Activated CD4-positive, alpha-beta T cell treated with anti-CD3 and anti-CD28 coated beads, Interleukin-2, amount 10 ng/mL, durations not matched to agents 24 days and 14 days (primary cell): ENCODE data around the gene MTA1. TPM values are rescaled to one million over a fixed set of nuclear protein-coding genes. Genes with fewer than 3 reads are reported as not detected.
A peak's percentile ranks its signal among the peaks of the same experiment; 100 is the strongest.

Experiments used
- DNase-seq: peaks from one replicate; pipeline ENCODE4 v3.0.0; 2022
- H3K27ac Mint-ChIP-seq: one replicate; pipeline ENCODE4 v1.8.0; 2022; ENCODE audit warnings: mild to moderate bottlenecking, mixed read lengths
- H3K27me3 Mint-ChIP-seq: one replicate; pipeline ENCODE4 v1.8.0; 2022; ENCODE audit warnings: mixed read lengths
- H3K36me3 Mint-ChIP-seq: one replicate; pipeline ENCODE4 v1.8.0; 2022; ENCODE audit warnings: low read depth, mild to moderate bottlenecking, mixed read lengths
- H3K4me1 Mint-ChIP-seq: one replicate; pipeline ENCODE4 v1.8.0; 2021; ENCODE audit warnings: mixed read lengths
- H3K4me3 Mint-ChIP-seq: one replicate; pipeline ENCODE4 v1.8.0; 2022; ENCODE audit warnings: mild to moderate bottlenecking, moderate library complexity, mixed read lengths
- H3K9me3 Mint-ChIP-seq: one replicate; pipeline ENCODE4 v1.8.0; 2021; ENCODE audit warnings: mixed read lengths
- intact Hi-C: fragments of 100-400 bp; cut with micrococcal nuclease; formaldehyde crosslinking; loops from one replicate; pipeline ENCODE4 v1.15.1; 2023
- total RNA-seq: library from RNA; stranded (reverse); gene quantifications from 2 replicates; pipeline ENCODE4 v1.2.3, GENCODE V29; 2022

MTA1 gene
- total RNA-seq, 1 donor from 2014 or later, result 187 TPM

- Mint-ChIP-seq H3K4me3 (no peak overlapping the region), H3K27ac (no peak overlapping the region), H3K9me3 (no peaks in the 10 kb centered on the region), H3K36me3 (peaks cover 3% of the 10 kb centered on the region), H3K27me3 (no peaks in the 10 kb centered on the region), H3K4me1 (no peaks in the 10 kb centered on the region)
- DNase-seq, result no peak
- intact Hi-C loops, result loop anchor here (10.0 kb wide), 1 partner anchor 55 kb away; the partner anchor contains the start of gene TMEM121
These were observed 50.1 kb downstream of the MTA1 start for GRCh38 chr14:105469456-105470349.

GRCh38 chr14:105470350-105471296, 51.0 kb downstream of the MTA1 start:
- Mint-ChIP-seq H3K4me1 (no peaks in the 10 kb centered on the region), H3K27me3 (no peaks in the 10 kb centered on the region), H3K4me3 (no peak overlapping the region), H3K36me3 (peaks cover 2% of the 10 kb centered on the region), H3K9me3 (no peaks in the 10 kb centered on the region), H3K27ac (no peak overlapping the region)
- intact Hi-C loops, result loop anchor here (10.0 kb wide), 1 partner anchor 54 kb away; the partner anchor contains the start of gene TMEM121
- DNase-seq, result no peak

- intact Hi-C loops, result loop anchor here (10.0 kb wide), 1 partner anchor 53 kb away; the partner anchor contains the start of gene TMEM121
- H3K36me3 Mint-ChIP-seq, result peaks cover 2% of the 10 kb centered on the region
These were observed 51.7 kb downstream of the MTA1 start for GRCh38 chr14:105471297-105471821.

GRCh38 chr14:105471823-105472485, 52.3 kb downstream of the MTA1 start:
- intact Hi-C loops, result loop anchor here (10.0 kb wide), 1 partner anchor 53 kb away; the partner anchor contains the start of gene TMEM121
- Mint-ChIP-seq H3K4me1 (no peaks in the 10 kb centered on the region), H3K27ac (no peak overlapping the region), H3K27me3 (peaks cover 4% of the 10 kb centered on the region), H3K36me3 (peaks cover 2% of the 10 kb centered on the region), H3K4me3 (no peak overlapping the region), H3K9me3 (no peaks in the 10 kb centered on the region)
- no peak for DNase-seq

More at GRCh38 chr14:105471297-105471821, 51.7 kb downstream of the MTA1 start:
- no peaks in the 10 kb centered on the region for H3K9me3 Mint-ChIP-seq
- no peak overlapping the region for H3K27ac Mint-ChIP-seq
- no peak for DNase-seq
- H3K4me3 Mint-ChIP-seq, result no peak overlapping the region
- no peaks in the 10 kb centered on the region for H3K27me3 Mint-ChIP-seq
- H3K4me1 Mint-ChIP-seq, result no peaks in the 10 kb centered on the region

- no peak overlapping the region for H3K4me3 Mint-ChIP-seq
- no peak overlapping the region for H3K27ac Mint-ChIP-seq
- peaks cover 3% of the 10 kb centered on the region for H3K36me3 Mint-ChIP-seq
- intact Hi-C loops, result loop anchor here (10.0 kb wide), 1 partner anchor 52 kb away; the partner anchor contains the start of gene TMEM121
- H3K27me3 Mint-ChIP-seq, result peaks cover 10% of the 10 kb centered on the region
- no peak for DNase-seq
- H3K9me3 Mint-ChIP-seq, result peaks cover 4% of the 10 kb centered on the region
- peaks cover 5% of the 10 kb centered on the region for H3K4me1 Mint-ChIP-seq
These were observed 52.9 kb downstream of the MTA1 start for GRCh38 chr14:105472486-105472991.

GRCh38 chr14:105473033-105473676, 53.5 kb downstream of the MTA1 start:
- Mint-ChIP-seq H3K4me3 (peak overlapping the region; percentile 72), H3K27me3 (peaks cover 11% of the 10 kb centered on the region), H3K9me3 (peaks cover 4% of the 10 kb centered on the region), H3K4me1 (peaks cover 5% of the 10 kb centered on the region), H3K36me3 (peaks cover 3% of the 10 kb centered on the region), H3K27ac (no peak overlapping the region)
- intact Hi-C loops, result loop anchor here (10.0 kb wide), 1 partner anchor 52 kb away; the partner anchor contains the start of gene TMEM121
- no peak for DNase-seq

GRCh38 chr14:105473677-105474482, 54.3 kb downstream of the MTA1 start:
- Mint-ChIP-seq H3K27me3 (peaks cover 11% of the 10 kb centered on the region), H3K9me3 (peaks cover 4% of the 10 kb centered on the region), H3K36me3 (peaks cover 3% of the 10 kb centered on the region), H3K27ac (no peak overlapping the region), H3K4me3 (peak overlapping the region; percentile 72), H3K4me1 (peaks cover 5% of the 10 kb centered on the region)
- DNase-seq, result peak; percentile 89
- intact Hi-C loops, result loop anchor here (2.0 to 10.0 kb wide), 2 partner anchors 17 to 51 kb away; partner anchors contain the start of genes TEDC1 and TMEM121

- H3K27ac Mint-ChIP-seq, result no peak within 1 kb of the TSS
- peaks cover 12% of the 10 kb centered on the region for H3K27me3 Mint-ChIP-seq
- peak; percentile 89 for DNase-seq
- peak within 1 kb of the TSS; percentile 72 for H3K4me3 Mint-ChIP-seq
- peaks cover 5% of the 10 kb centered on the region for H3K4me1 Mint-ChIP-seq
- intact Hi-C loops, result loop anchor here (2.0 to 10.0 kb wide), 2 partner anchors 16 to 50 kb away; partner anchors contain the start of genes TEDC1 and TMEM121
- peaks cover 4% of the 10 kb centered on the region for H3K36me3 Mint-ChIP-seq
- peaks cover 4% of the 10 kb centered on the region for H3K9me3 Mint-ChIP-seq
These were observed 55.0 kb downstream of the MTA1 start, which contains the start of gene CRIP2 for GRCh38 chr14:105474483-105475268. Gene CRIP2 (plus strand): TSS chr14:105474821. CDS start chr14:105474863, 42 bp downstream.

GRCh38 chr14:105475269-105476096, 55.9 kb downstream of the MTA1 start:
- H3K27me3 Mint-ChIP-seq, result peaks cover 16% of the 10 kb centered on the region
- H3K4me1 Mint-ChIP-seq, result peaks cover 8% of the 10 kb centered on the region
- no peak overlapping the region for H3K27ac Mint-ChIP-seq
- H3K36me3 Mint-ChIP-seq, result peaks cover 5% of the 10 kb centered on the region
- H3K9me3 Mint-ChIP-seq, result peaks cover 4% of the 10 kb centered on the region
- intact Hi-C loops, result loop anchor here (2.0 to 10.0 kb wide), 2 partner anchors 15 to 49 kb away; partner anchors contain the start of genes TEDC1 and TMEM121
- H3K4me3 Mint-ChIP-seq, result peak overlapping the region; percentile 28
- no peak for DNase-seq

- Mint-ChIP-seq H3K4me3 (no peak overlapping the region), H3K4me1 (peaks cover 13% of the 10 kb centered on the region), H3K9me3 (peaks cover 4% of the 10 kb centered on the region), H3K36me3 (peaks cover 5% of the 10 kb centered on the region), H3K27me3 (peaks cover 21% of the 10 kb centered on the region), H3K27ac (no peak overlapping the region)
- DNase-seq, result no peak
- intact Hi-C loops, result loop anchor here (10.0 kb wide), 1 partner anchor 49 kb away; the partner anchor contains the start of gene TMEM121
These were observed 56.6 kb downstream of the MTA1 start for GRCh38 chr14:105476097-105476830.
